HFFc6 (cell line): Measurements from ENCODE around the gene EFNB2. TPM values are rescaled to one million over a fixed set of nuclear protein-coding genes. Genes with fewer than 3 reads are reported as not detected.

ENCODE experiments used
- DNase-seq: peaks from one replicate; pipeline ENCODE4 v3.0.0-alpha.2; 2018
- H3K27ac Mint-ChIP-seq: 2 replicates; pipeline ENCODE4 v1.8.0; 2020; ENCODE audit warnings: mild to moderate bottlenecking, mixed read lengths
- H3K27me3 Mint-ChIP-seq: 2 replicates; pipeline ENCODE4 v1.8.0; 2021; ENCODE audit warnings: mild to moderate bottlenecking, moderate library complexity, mixed read lengths; ENCODE audit not compliant: insufficient read depth
- H3K36me3 Mint-ChIP-seq: 2 replicates; pipeline ENCODE4 v1.8.0; 2021; ENCODE audit warnings: low read depth, mixed read lengths
- H3K4me1 Mint-ChIP-seq: 2 replicates; pipeline ENCODE4 v1.8.0; 2020; ENCODE audit warnings: low read depth, mixed read lengths
- H3K4me3 Mint-ChIP-seq: 2 replicates; pipeline ENCODE4 v1.8.0; 2020; ENCODE audit warnings: mild to moderate bottlenecking, moderate library complexity, mixed read lengths
- H3K9me3 Mint-ChIP-seq: 2 replicates; pipeline ENCODE4 v1.8.0; 2020; ENCODE audit warnings: mild to moderate bottlenecking, mixed read lengths
- total RNA-seq, 6 experiments: library from RNA; stranded (reverse); fragmentation: NEBNext Ultra II Directional; extraction: Animal tissue kit (Norgen Biotek cat#: 25700); gene quantifications; 2 replicates in 1 of 6; 3 replicates in 5 of 6; pipeline ENCODE4 v1.2.3, GENCODE V29; 2021
- TF ChIP-seq, protein P1 (sequence below): fragments of 200-600 bp; sonication (generic); IDR thresholded peaks from 2 replicates; pipeline ENCODE4 v1.5.0; 2021; ENCODE audit warnings: antibody characterized with exemption, mild to moderate bottlenecking

EFNB2 gene
- total RNA-seq, 6 experiments from 2014 or later = 8.1 to 32.5 (median 30.6) TPM

DNA sequence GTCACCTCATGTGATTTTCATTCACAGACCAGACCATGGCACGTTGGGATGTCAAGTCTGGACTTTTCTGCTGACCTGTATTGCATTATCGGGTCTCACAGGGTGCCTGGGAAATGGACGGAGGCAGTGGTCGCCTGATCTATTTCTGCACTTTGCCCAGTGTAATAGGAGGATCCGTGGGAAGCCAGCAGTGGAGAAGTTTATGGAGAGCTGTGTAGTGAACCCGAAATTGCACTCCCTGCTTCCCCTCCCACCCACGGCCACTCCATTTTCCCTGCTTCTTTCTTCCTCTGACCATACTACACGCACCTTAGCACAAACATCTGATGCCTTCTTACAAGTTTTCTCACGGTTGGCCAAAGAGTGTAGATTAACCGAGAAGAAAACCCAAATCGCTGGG is 16.9 kb downstream of the EFNB2 start:
- Mint-ChIP-seq H3K4me3 (no peak overlapping the region), H3K27me3 (peaks cover 3% of the 10 kb centered on the region; the same call in 1 of the 2 replicates), H3K4me1 (peaks cover 45% of the 10 kb centered on the region), H3K9me3 (no peaks in the 10 kb centered on the region), H3K27ac (no peak overlapping the region), H3K36me3 (peaks cover 7% of the 10 kb centered on the region; the same call in 1 of the 2 replicates)
- TF ChIP-seq, protein P1, sequence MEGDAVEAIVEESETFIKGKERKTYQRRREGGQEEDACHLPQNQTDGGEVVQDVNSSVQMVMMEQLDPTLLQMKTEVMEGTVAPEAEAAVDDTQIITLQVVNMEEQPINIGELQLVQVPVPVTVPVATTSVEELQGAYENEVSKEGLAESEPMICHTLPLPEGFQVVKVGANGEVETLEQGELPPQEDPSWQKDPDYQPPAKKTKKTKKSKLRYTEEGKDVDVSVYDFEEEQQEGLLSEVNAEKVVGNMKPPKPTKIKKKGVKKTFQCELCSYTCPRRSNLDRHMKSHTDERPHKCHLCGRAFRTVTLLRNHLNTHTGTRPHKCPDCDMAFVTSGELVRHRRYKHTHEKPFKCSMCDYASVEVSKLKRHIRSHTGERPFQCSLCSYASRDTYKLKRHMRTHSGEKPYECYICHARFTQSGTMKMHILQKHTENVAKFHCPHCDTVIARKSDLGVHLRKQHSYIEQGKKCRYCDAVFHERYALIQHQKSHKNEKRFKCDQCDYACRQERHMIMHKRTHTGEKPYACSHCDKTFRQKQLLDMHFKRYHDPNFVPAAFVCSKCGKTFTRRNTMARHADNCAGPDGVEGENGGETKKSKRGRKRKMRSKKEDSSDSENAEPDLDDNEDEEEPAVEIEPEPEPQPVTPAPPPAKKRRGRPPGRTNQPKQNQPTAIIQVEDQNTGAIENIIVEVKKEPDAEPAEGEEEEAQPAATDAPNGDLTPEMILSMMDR = no peak
- DNase-seq = no peak

DNA sequence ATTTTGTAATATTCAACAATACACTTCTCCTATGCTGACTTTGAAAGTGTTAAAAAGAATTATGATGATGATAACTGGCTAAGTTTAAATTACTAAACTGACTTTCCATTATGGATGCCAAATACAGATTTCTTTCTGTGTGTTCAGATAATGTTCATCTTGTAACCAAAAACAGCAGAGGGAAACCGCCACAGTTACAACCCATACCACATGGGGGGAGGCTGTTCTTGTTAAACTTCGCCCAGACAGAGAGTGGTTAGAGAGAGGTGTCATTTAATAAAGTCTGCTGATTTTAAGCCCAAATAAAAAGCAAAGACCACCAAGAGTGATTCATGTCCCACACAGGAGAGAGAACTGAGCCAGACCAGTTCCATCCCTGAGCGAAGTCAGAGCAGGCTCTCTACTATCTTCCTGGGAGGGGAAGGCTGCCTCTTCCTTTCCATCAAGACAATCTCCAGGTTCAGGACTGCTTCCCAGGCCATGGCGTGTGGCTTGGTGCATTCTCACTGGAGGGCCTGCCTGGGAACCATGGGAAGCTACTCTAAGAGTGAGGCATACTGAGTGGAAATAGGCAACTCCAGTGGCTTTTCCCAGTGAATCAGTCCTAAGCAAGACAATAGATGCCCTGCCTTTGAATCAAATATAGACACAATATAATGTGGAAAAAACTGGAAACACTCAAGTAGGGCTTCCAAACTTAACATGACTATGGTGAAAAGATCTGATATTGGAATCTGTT is 18.2 kb downstream of the EFNB2 start:
- peaks cover 44% of the 10 kb centered on the region for H3K4me1 Mint-ChIP-seq
- H3K27me3 Mint-ChIP-seq = peaks cover 3% of the 10 kb centered on the region; the same call in 1 of the 2 replicates
- no peak for DNase-seq
- H3K9me3 Mint-ChIP-seq = no peaks in the 10 kb centered on the region
- TF ChIP-seq, protein P1 = no peak
- no peak overlapping the region for H3K4me3 Mint-ChIP-seq
- H3K27ac Mint-ChIP-seq = no peak overlapping the region; the same call in 1 of the 2 replicates
- H3K36me3 Mint-ChIP-seq = peaks cover 7% of the 10 kb centered on the region; the same call in 1 of the 2 replicates

DNA sequence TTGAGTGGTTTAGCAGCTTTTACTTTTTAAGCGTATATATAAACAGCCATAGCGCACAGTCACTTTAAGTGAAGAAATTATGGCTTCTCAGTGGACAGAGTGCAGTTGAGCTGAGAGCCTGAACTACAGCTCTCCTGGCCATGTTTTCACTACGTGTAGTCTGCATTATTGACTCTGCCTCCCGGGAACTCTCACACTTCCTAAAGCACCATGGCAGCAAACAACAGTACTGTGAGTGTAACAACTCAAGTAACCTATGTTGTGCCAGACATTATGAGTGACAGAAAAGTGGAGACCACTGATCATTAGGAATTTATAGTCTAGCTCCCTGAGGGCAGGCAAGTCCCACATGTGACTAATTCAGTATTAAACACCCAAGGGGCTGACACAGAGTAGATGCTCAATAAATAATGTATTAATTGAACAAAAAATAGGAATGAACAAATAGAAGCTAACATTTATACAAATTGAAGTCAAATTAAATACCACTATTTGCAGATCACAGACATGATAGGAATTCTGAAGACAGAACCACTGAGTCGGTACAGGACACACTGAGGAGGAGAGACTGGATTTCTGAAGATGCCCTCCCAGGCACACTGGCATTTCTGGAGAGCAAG is 19.7 kb downstream of the EFNB2 start:
- H3K9me3 Mint-ChIP-seq = no peaks in the 10 kb centered on the region
- H3K27me3 Mint-ChIP-seq = peaks cover 3% of the 10 kb centered on the region; the same call in 1 of the 2 replicates
- H3K36me3 Mint-ChIP-seq = peaks cover 17% of the 10 kb centered on the region; the same call in 1 of the 2 replicates
- H3K4me1 Mint-ChIP-seq = peaks cover 38% of the 10 kb centered on the region
- no peak for DNase-seq
- no peak overlapping the region for H3K4me3 Mint-ChIP-seq
- TF ChIP-seq, protein P1 = no peak
- H3K27ac Mint-ChIP-seq = no peak overlapping the region

DNA sequence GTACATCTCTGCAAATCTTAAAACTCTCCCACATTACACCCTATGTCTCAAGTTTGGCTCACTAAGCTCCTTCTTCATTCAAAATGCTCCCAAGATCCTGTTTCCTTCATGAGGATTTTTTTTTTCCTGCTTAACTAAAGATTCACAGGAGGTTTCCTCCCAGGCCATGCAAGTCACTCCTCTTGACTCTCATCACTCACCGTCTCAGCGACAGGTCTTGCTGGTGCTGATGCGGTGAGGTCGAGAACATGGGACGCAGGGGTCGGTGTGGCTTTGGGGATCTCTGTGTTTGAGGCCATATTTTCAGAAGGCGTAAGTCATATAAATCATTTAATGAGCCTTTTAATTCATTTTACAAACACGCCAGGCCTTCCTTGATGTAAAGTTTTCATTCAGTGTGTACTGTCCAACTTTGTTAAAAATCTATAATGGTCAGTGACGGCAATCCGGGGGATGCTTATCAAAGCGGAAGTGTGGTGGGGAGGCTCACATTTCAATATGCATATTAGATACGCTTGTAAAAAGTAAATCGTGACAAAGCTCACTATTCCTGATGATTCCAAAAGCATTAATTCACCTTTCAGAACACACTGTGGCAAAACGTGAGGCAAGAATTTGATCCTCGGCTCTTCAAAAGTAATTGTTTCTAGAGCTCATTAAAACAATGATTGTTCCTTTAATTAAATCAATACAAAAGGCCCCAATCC is 20.4 kb downstream of the EFNB2 start:
- peaks cover 3% of the 10 kb centered on the region; the same call in 1 of the 2 replicates for H3K27me3 Mint-ChIP-seq
- peaks cover 33% of the 10 kb centered on the region for H3K4me1 Mint-ChIP-seq
- no peak for DNase-seq
- no peaks in the 10 kb centered on the region for H3K9me3 Mint-ChIP-seq
- H3K36me3 Mint-ChIP-seq = peaks cover 17% of the 10 kb centered on the region; the same call in 1 of the 2 replicates
- peak overlapping the region; percentile 32 for H3K27ac Mint-ChIP-seq
- TF ChIP-seq, protein P1 = no peak
- H3K4me3 Mint-ChIP-seq = no peak overlapping the region
